Lung (tissue), 12 donors: ENCODE measurements around the gene SPON1. TPM values are rescaled to one million over a fixed set of nuclear protein-coding genes. Genes with fewer than 3 reads are reported as not detected.
"Not testable (repeated sequence)": the region's sequence is repeated elsewhere in the genome, so short reads cannot be mapped to it uniquely, and the experiment has no call there.

Source experiments
- ATAC-seq: fragments of 200-7000 bp; cut with Tn5 transposase; one replicate; pipeline ENCODE4 v1.9.1; 2020; ENCODE audit warnings: moderate number of reproducible peaks; ENCODE audit not compliant: insufficient read depth, low FRiP score
- DNase-seq, 3 donors: peaks; one replicate each; pipeline ENCODE4 v3.0.0-alpha.2; 2013 to 2017
- H3K27ac ChIP-seq, 2 donors: one replicate each; pipeline ENCODE4 v1.5.1; 2013; ENCODE audit warnings: mild to moderate bottlenecking in 2 of 2, moderate library complexity in 2 of 2, control low read depth in 1 of 2, inconsistent platforms in 1 of 2, low read depth in 1 of 2, low read length in 1 of 2
- H3K27me3 ChIP-seq, 3 donors: one replicate each; pipeline ENCODE4 v1.5.1; 2013; ENCODE audit warnings: low read length in 2 of 3; ENCODE audit not compliant: control insufficient read depth in 3 of 3, insufficient read depth in 3 of 3
- H3K36me3 ChIP-seq, 4 donors: one replicate each; pipeline ENCODE4 v1.5.1; 2013; ENCODE audit warnings: low read length in 4 of 4, mild to moderate bottlenecking in 1 of 4, moderate library complexity in 1 of 4; ENCODE audit not compliant: control insufficient read depth in 4 of 4, insufficient read depth in 4 of 4
- H3K4me1 ChIP-seq, 5 donors: one replicate each; pipeline ENCODE4 v1.5.1; 2013; ENCODE audit warnings: low read length in 5 of 5, mild to moderate bottlenecking in 2 of 5, moderate library complexity in 1 of 5; ENCODE audit not compliant: control insufficient read depth in 5 of 5, insufficient read depth in 5 of 5
- H3K4me3 ChIP-seq: one replicate; pipeline ENCODE4 v1.5.1; 2013; ENCODE audit warnings: mild to moderate bottlenecking, control low read depth, moderate library complexity
- H3K9ac ChIP-seq, 2 donors: one replicate each; pipeline ENCODE4 v1.5.1; 2013; ENCODE audit warnings: low read length in 2 of 2, control low read depth in 1 of 2; ENCODE audit not compliant: insufficient read depth in 1 of 2
- H3K9me3 ChIP-seq, 4 donors: one replicate each; pipeline ENCODE4 v1.5.1; 2013; ENCODE audit warnings: low read length in 3 of 4, mild to moderate bottlenecking in 1 of 4, moderate library complexity in 1 of 4; ENCODE audit not compliant: control insufficient read depth in 4 of 4, insufficient read depth in 3 of 4
- CTCF ChIP-seq: IDR thresholded peaks from 2 replicates; pipeline ENCODE4 v1.5.1; 2012; ENCODE audit warnings: mild to moderate bottlenecking; ENCODE audit errors: control extremely low read depth, extremely low read depth
- WGBS, 2 donors: extraction: QIAGEN DNeasy Blood & Tissue Kit; methylation state at CpG; one replicate each; pipeline ENCODE4 v1.1.7; 2013; 5-methylcytosine and 5-hydroxymethylcytosine counted together
- polyA plus RNA-seq, 2 donors: library from polyadenylated mRNA; stranded (reverse); fragments of 200-250 nt; gene quantifications; one replicate each; pipeline ENCODE4 v1.2.1, GENCODE V29; 2013
- total RNA-seq, 2 donors: library from RNA; depleted of rRNA in 1 of 2; stranded (reverse); fragments of >200 nt in 1 of 2; gene quantifications; one replicate each; pipeline ENCODE4 v1.2.1, GENCODE V29; 2014 to 2021
- donor health status: control.
- donor health status: control.
- donor health status: Bipolar disorder and iron deficiency.
- donor health status: healthy.
- donor health status: DM: yes; HTN: yes; CAD: no.

The SPON1 gene
- total and polyA plus RNA-seq, 4 donors: 8.4 to 98.6 (median 59.9) TPM

GRCh38 chr11:14251754-14252153, 289.2 kb downstream of the SPON1 start:
- TF ChIP-seq CTCF: no peak
- DNase-seq: no peak

DNA sequence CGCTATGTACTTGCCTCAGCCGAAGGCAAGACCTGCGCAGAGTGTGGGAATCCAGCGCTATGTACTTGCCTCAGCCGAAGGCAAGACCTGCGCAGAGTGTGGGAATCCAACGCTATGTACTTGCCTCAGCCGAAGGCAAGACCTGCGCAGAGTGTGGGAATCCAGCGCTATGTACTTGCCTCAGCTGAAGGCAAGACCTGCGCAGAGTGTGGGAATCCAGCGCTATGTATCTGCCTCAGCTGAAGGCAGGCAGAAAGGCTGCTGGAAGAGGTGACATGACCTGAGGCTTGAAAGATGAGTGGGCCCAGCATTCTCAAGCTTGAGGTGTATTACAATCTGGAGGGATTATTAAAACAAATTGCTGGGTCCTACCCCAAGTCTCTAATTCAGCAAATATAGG, 290.0 kb downstream of the SPON1 start:
- not testable (repeated sequence) for DNase-seq, H3K27me3 ChIP-seq, H3K9me3 ChIP-seq, H3K9ac ChIP-seq, ATAC-seq, H3K27ac ChIP-seq, H3K4me3 ChIP-seq
- Histone ChIP-seq H3K4me1 (peaks cover 0 to 52% (median 11%) of the 10 kb centered on the region in 5 donors), H3K36me3 (peaks cover 0 to 12% (median 5%) of the 10 kb centered on the region in 4 donors)
- WGBS, 2 donors: 96 to 98% methylated on average over 6 to 9 of the region's 12 CpGs

More at GRCh38 chr11:14251754-14252153, 289.2 kb downstream of the SPON1 start:
- no peak overlapping the region for H3K9ac ChIP-seq
- 73 to 83% methylated on average over 5 of the region's 5 CpGs for WGBS, 2 donors
- H3K9me3 ChIP-seq: no peaks in the 10 kb centered on the region
- no peak overlapping the region for H3K4me3 ChIP-seq
- H3K4me1 ChIP-seq: peaks cover 0 to 52% (median 11%) of the 10 kb centered on the region in 5 donors
- H3K27ac ChIP-seq: no peak overlapping the region
- no peaks in the 10 kb centered on the region for H3K27me3 ChIP-seq
- no peak for ATAC-seq
- peaks cover 0 to 7% (median 3%) of the 10 kb centered on the region in 4 donors for H3K36me3 ChIP-seq

- H3K4me1 ChIP-seq: peaks cover 0 to 47% (median 11%) of the 10 kb centered on the region in 5 donors
- TF ChIP-seq CTCF: no peak
- no peak for ATAC-seq
- peak overlapping the region in 1 of 2 donors; percentile 41 for H3K27ac ChIP-seq
- H3K36me3 ChIP-seq: peaks cover 0 to 12% (median 5%) of the 10 kb centered on the region in 4 donors
- no peaks in the 10 kb centered on the region for H3K27me3 ChIP-seq
- peak; percentile 87 to 92 (median 91) for DNase-seq
- H3K9me3 ChIP-seq: no peaks in the 10 kb centered on the region
- H3K4me3 ChIP-seq: no peak overlapping the region
- no peak overlapping the region for H3K9ac ChIP-seq
- 76 to 89% methylated on average over 2 of the region's 2 CpGs for WGBS, 2 donors
These were observed 290.9 kb downstream of the SPON1 start for GRCh38 chr11:14253421-14253820.

DNA sequence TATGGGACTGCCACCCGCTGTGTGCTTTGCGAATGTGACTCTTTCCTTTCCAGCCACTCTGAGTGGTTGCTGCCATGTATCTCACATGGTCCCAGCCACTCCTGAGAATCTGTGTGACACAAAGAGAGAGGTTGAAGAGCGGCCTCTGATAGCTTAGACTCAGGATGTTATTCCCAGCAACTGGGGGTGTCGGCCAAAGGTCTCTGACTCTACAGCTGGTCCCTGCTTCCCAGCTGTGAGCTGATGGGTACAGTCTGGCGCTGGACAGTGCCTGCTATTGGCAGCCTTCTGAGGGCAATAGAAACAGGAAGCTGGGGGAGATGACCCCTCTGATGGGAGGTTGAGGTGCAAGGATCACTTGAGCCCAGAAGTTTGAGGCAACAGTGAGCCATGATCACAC, 291.3 kb downstream of the SPON1 start:
- Histone ChIP-seq H3K27me3 (no peaks in the 10 kb centered on the region), H3K9ac (no peak overlapping the region), H3K9me3 (no peaks in the 10 kb centered on the region), H3K27ac (no peak overlapping the region), H3K4me3 (no peak overlapping the region), H3K4me1 (peaks cover 0 to 43% (median 11%) of the 10 kb centered on the region in 5 donors), H3K36me3 (peaks cover 0 to 12% (median 5%) of the 10 kb centered on the region in 4 donors)
- ATAC-seq (no peak), DNase-seq (peak; percentile 94 to 95 (median 95))
- WGBS, 2 donors: 70 to 89% methylated on average over 5 of the region's 5 CpGs
- no peak for TF ChIP-seq CTCF
